H1 (cell line): Measurements from ENCODE around the gene SMO.
"Not testable (repeated sequence)": the region's sequence is repeated elsewhere in the genome, so short reads cannot be mapped to it uniquely, and the experiment has no call there.

Source experiments
- CEBPB ChIP-seq: IDR thresholded peaks from 2 replicates; pipeline ENCODE4 v1.6.1; 2012; ENCODE audit warnings: low read depth, low read length
- CHD2 ChIP-seq: IDR thresholded peaks from 2 replicates; pipeline ENCODE4 v1.6.1; 2012; ENCODE audit warnings: low read length, improper control_type of control experiment
- CREB1 ChIP-seq: IDR thresholded peaks from 2 replicates; pipeline ENCODE4 v1.6.1; 2012; ENCODE audit warnings: inconsistent platforms
- EP300 ChIP-seq, 2 experiments: IDR thresholded peaks; 1 replicate in 1 of 2; 2 replicates in 1 of 2; pipeline ENCODE4 v1.6.1; 2011 to 2012; ENCODE audit warnings: low read depth in 2 of 2, low read length in 2 of 2, mild to moderate bottlenecking in 2 of 2, borderline replicate concordance in 1 of 2, inconsistent platforms in 1 of 2, moderate library complexity in 1 of 2
- FOSL1 ChIP-seq: IDR thresholded peaks from 2 replicates; pipeline ENCODE4 v1.6.1; 2011; ENCODE audit warnings: mild to moderate bottlenecking, low read depth, low read length, moderate library complexity; ENCODE audit not compliant: insufficient read depth
- JUN ChIP-seq: IDR thresholded peaks from 2 replicates; pipeline ENCODE4 v1.6.1; 2011; ENCODE audit warnings: low read depth, mild to moderate bottlenecking, improper control_type of control experiment, low read length
- RAD21 ChIP-seq, 2 experiments: IDR thresholded peaks in 1 of 2; conservative IDR thresholded peaks in 1 of 2; 2 replicates each; pipeline ENCODE4 v1.6.1; 2011; ENCODE audit warnings: low read depth in 2 of 2, low read length in 2 of 2, improper control_type of control experiment in 1 of 2, inconsistent platforms in 1 of 2, mild to moderate bottlenecking in 1 of 2, moderate library complexity in 1 of 2
- SRF ChIP-seq: IDR thresholded peaks from 2 replicates; pipeline ENCODE4 v1.6.1; 2011; ENCODE audit warnings: mild to moderate bottlenecking, low read depth, low read length, moderate library complexity
- TAF1 ChIP-seq: IDR thresholded peaks from 2 replicates; pipeline ENCODE4 v1.6.1; 2011; ENCODE audit warnings: mild to moderate bottlenecking, low read depth, low read length
- TAF7 ChIP-seq: optimal IDR thresholded peaks from 2 replicates; pipeline ENCODE3; 2011; ENCODE audit warnings: low read depth, mild to moderate bottlenecking, inconsistent platforms, low read length, moderate library complexity, borderline replicate concordance
- TCF12 ChIP-seq: IDR thresholded peaks from 2 replicates; pipeline ENCODE4 v1.6.1; 2011; ENCODE audit warnings: low read depth, mild to moderate bottlenecking, low read length
- ZNF274 ChIP-seq: IDR thresholded peaks from 2 replicates; pipeline ENCODE4 v1.7.0; 2012; ENCODE audit warnings: low read length, borderline replicate concordance; ENCODE audit errors: extremely low read depth
- TF ChIP-seq, protein P1 (sequence below), 3 experiments: IDR thresholded peaks; 1 replicate in 2 of 3; 2 replicates in 1 of 3; pipeline versions ENCODE4 v1.5.1 to v1.6.1; 2011; ENCODE audit warnings: low read length in 3 of 3, mild to moderate bottlenecking in 3 of 3, inconsistent platforms in 2 of 3, low read depth in 1 of 3, moderate library complexity in 1 of 3; ENCODE audit not compliant: insufficient read depth in 1 of 3; ENCODE audit errors: control extremely low read depth in 1 of 3

DNA sequence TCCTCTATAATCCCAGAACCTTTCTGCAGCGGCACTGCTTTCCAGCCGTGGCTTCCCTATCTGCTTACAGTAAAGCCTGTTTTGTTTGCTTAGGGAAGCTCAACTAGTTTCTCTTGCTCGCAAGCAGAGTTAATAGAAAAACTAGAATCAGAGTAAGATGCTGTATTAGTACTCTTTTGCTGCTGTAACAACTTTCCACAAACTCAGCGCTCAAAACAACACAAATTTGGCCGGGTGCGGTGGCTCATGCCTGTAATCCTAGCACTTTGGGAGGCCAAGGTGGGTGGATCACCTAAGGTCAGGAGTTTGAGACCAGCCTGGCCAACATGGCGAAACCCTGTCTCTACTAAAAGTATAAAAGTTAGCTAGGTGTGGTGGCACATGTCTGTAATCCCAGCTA is 14.6 kb upstream of the SMO start:
- TF ChIP-seq, protein P1, sequence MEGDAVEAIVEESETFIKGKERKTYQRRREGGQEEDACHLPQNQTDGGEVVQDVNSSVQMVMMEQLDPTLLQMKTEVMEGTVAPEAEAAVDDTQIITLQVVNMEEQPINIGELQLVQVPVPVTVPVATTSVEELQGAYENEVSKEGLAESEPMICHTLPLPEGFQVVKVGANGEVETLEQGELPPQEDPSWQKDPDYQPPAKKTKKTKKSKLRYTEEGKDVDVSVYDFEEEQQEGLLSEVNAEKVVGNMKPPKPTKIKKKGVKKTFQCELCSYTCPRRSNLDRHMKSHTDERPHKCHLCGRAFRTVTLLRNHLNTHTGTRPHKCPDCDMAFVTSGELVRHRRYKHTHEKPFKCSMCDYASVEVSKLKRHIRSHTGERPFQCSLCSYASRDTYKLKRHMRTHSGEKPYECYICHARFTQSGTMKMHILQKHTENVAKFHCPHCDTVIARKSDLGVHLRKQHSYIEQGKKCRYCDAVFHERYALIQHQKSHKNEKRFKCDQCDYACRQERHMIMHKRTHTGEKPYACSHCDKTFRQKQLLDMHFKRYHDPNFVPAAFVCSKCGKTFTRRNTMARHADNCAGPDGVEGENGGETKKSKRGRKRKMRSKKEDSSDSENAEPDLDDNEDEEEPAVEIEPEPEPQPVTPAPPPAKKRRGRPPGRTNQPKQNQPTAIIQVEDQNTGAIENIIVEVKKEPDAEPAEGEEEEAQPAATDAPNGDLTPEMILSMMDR (IDR thresholded peaks at IDR 0.05; ENCODE audit: control extremely low read depth in 1 of 3, insufficient read depth in 1 of 3, low read depth in 1 of 3, low read length in 3 of 3): not testable (repeated sequence)
- not testable (repeated sequence) for TF ChIP-seq SRF; EP300 (IDR thresholded peaks at IDR 0.05; ENCODE audit: borderline replicate concordance in 1 of 2, low read depth in 2 of 2, low read length in 2 of 2); RAD21 (IDR thresholded peaks at IDR 0.05 in 1 of 2, conservative IDR thresholded peaks at IDR 0.05 in 1 of 2; ENCODE audit: low read depth in 2 of 2, low read length in 2 of 2); CHD2; FOSL1; TCF12; CEBPB; CREB1; JUN; TAF7; TAF1; ZNF274
